Measurements from ENCODE around the gene KCNK6. TPM values are rescaled to one million over a fixed set of nuclear protein-coding genes. Genes with fewer than 3 reads are reported as not detected.
A peak's percentile ranks its signal among the peaks of the same experiment; 100 is the strongest.

KCNK6 gene
- polyA plus RNA-seq (2012; ENCODE audit: missing spikeins): 0.28 TPM

GRCh38 chr19:38319421-38320258 lies at the start of gene KCNK6:
TSS of gene KCNK6 (plus strand) at chr19:38319845. CDS start at chr19:38319951, 106 bp downstream.
- TF ChIP-seq POLR2AphosphoS5 (IDR thresholded peaks at IDR 0.05; ENCODE audit: low read depth, low read length): no peak
- TF ChIP-seq POLR2A (IDR thresholded peaks at IDR 0.05; ENCODE audit: low read depth, low read length): no peak
- TF ChIP-seq TAF1 (IDR thresholded peaks at IDR 0.05; ENCODE audit: borderline replicate concordance, low read depth, low read length): no peak
- FAIRE-seq: no peak
- no peak for DNase-seq (ENCODE audit: insufficient read length)

GRCh38 chr19:38270587-38271167 lies 49.0 kb upstream of the KCNK6 start:
- DNase-seq (ENCODE audit: insufficient read length) (no peak), FAIRE-seq (no peak)
- TF ChIP-seq POLR2A (IDR thresholded peaks at IDR 0.05; ENCODE audit: low read depth, low read length) (no peak), POLR2AphosphoS5 (IDR thresholded peaks at IDR 0.05; ENCODE audit: low read depth, low read length) (no peak), TAF1 (IDR thresholded peaks at IDR 0.05; ENCODE audit: borderline replicate concordance, low read depth, low read length) (no peak)

GRCh38 chr19:38273499-38273898 lies 46.1 kb upstream of the KCNK6 start:
- FAIRE-seq (no peak), DNase-seq (ENCODE audit: insufficient read length) (no peak)
- TF ChIP-seq POLR2AphosphoS5 (IDR thresholded peaks at IDR 0.05; ENCODE audit: low read depth, low read length) (no peak), POLR2A (IDR thresholded peaks at IDR 0.05; ENCODE audit: low read depth, low read length) (no peak), TAF1 (IDR thresholded peaks at IDR 0.05; ENCODE audit: borderline replicate concordance, low read depth, low read length) (no peak)

GRCh38 chr19:38274739-38275138 lies 44.9 kb upstream of the KCNK6 start:
- no peak for DNase-seq (ENCODE audit: insufficient read length)
- FAIRE-seq: no peak
- no peak for TF ChIP-seq POLR2AphosphoS5 (IDR thresholded peaks at IDR 0.05; ENCODE audit: low read depth, low read length)

GRCh38 chr19:38276942-38277517 lies 42.6 kb upstream of the KCNK6 start:
- TF ChIP-seq POLR2AphosphoS5 (IDR thresholded peaks at IDR 0.05; ENCODE audit: low read depth, low read length) (no peak), TAF1 (IDR thresholded peaks at IDR 0.05; ENCODE audit: borderline replicate concordance, low read depth, low read length) (no peak), POLR2A (IDR thresholded peaks at IDR 0.05; ENCODE audit: low read depth, low read length) (no peak)
- DNase-seq (ENCODE audit: insufficient read length) (no peak), FAIRE-seq (no peak)

GRCh38 chr19:38277549-38277948 lies 42.1 kb upstream of the KCNK6 start:
- DNase-seq (ENCODE audit: insufficient read length) (no peak), FAIRE-seq (no peak)
- TF ChIP-seq POLR2A (IDR thresholded peaks at IDR 0.05; ENCODE audit: low read depth, low read length) (no peak), TAF1 (IDR thresholded peaks at IDR 0.05; ENCODE audit: borderline replicate concordance, low read depth, low read length) (no peak), POLR2AphosphoS5 (IDR thresholded peaks at IDR 0.05; ENCODE audit: low read depth, low read length) (no peak)

- DNase-seq (ENCODE audit: insufficient read length): no peak
- TF ChIP-seq TAF1 (IDR thresholded peaks at IDR 0.05; ENCODE audit: borderline replicate concordance, low read depth, low read length) (no peak), POLR2AphosphoS5 (IDR thresholded peaks at IDR 0.05; ENCODE audit: low read depth, low read length) (no peak), POLR2A (IDR thresholded peaks at IDR 0.05; ENCODE audit: low read depth, low read length) (no peak)
- FAIRE-seq: no peak
These were observed 41.5 kb upstream of the KCNK6 start for GRCh38 chr19:38277969-38278680.

GRCh38 chr19:38278751-38279150 lies 40.9 kb upstream of the KCNK6 start:
- no peak for DNase-seq (ENCODE audit: insufficient read length)
- FAIRE-seq: no peak
- TF ChIP-seq POLR2AphosphoS5 (IDR thresholded peaks at IDR 0.05; ENCODE audit: low read depth, low read length): no peak
- no peak for TF ChIP-seq POLR2A (IDR thresholded peaks at IDR 0.05; ENCODE audit: low read depth, low read length)
- TF ChIP-seq TAF1 (IDR thresholded peaks at IDR 0.05; ENCODE audit: borderline replicate concordance, low read depth, low read length): no peak

GRCh38 chr19:38280030-38280921 lies 39.4 kb upstream of the KCNK6 start:
- FAIRE-seq: no peak
- no peak for DNase-seq (ENCODE audit: insufficient read length)
- TF ChIP-seq POLR2AphosphoS5 (IDR thresholded peaks at IDR 0.05; ENCODE audit: low read depth, low read length) (no peak), POLR2A (IDR thresholded peaks at IDR 0.05; ENCODE audit: low read depth, low read length) (no peak)

- DNase-seq (ENCODE audit: insufficient read length) (no peak), FAIRE-seq (peak; percentile 76)
- no peak for TF ChIP-seq POLR2AphosphoS5 (IDR thresholded peaks at IDR 0.05; ENCODE audit: low read depth, low read length)
- TF ChIP-seq POLR2A (IDR thresholded peaks at IDR 0.05; ENCODE audit: low read depth, low read length): no peak
These were observed 37.7 kb upstream of the KCNK6 start for GRCh38 chr19:38281811-38282566.
